SU-DHL-6 (cell line): Measurements from ENCODE around the gene SYK.
A peak's percentile ranks its signal among the peaks of the same experiment; 100 is the strongest.

Experiments used
- H2AFZ ChIP-seq: fragments of 200-600 bp; sonication (generic); 2 replicates; pipeline ENCODE4 v1.6.1; 2014; ENCODE audit warnings: low read depth, mild to moderate bottlenecking, moderate library complexity, mixed read lengths, antibody characterized with exemption, low read length; ENCODE audit not compliant: severe bottlenecking
- H3F3A ChIP-seq: fragments of 200-600 bp; shearing (Covaris generic); 2 replicates; pipeline ENCODE4 v1.6.0; 2016; ENCODE audit warnings: antibody characterized with exemption, mild to moderate bottlenecking; ENCODE audit not compliant: insufficient read depth
- H3K27ac ChIP-seq: fragments of 200-600 bp; sonication (generic); 2 replicates; pipeline ENCODE4 v1.5.1; 2016; ENCODE audit warnings: low read depth, mild to moderate bottlenecking, low read length, moderate library complexity, mixed read lengths
- H3K27me3 ChIP-seq: fragments of 200-600 bp; sonication (generic), shearing (Covaris generic); 2 replicates; pipeline ENCODE4 v1.6.0; 2014; ENCODE audit warnings: mild to moderate bottlenecking, low read length
- H3K36me3 ChIP-seq: fragments of 200-600 bp; sonication (generic); 2 replicates; pipeline ENCODE4 v1.6.1; 2014; ENCODE audit warnings: mild to moderate bottlenecking, low read length, mixed read lengths
- H3K4me2 ChIP-seq: fragments of 300-600, 200-600 bp; shearing (Covaris generic), sonication (generic); 2 replicates; pipeline ENCODE4 v1.6.0; 2014; ENCODE audit warnings: low read length, low read depth, mild to moderate bottlenecking; ENCODE audit not compliant: poor library complexity, severe bottlenecking
- H3K4me3 ChIP-seq: fragments of 200-600 bp; sonication (generic); 2 replicates; pipeline ENCODE4 v1.5.1; 2014; ENCODE audit warnings: antibody characterized with exemption, low read length, mild to moderate bottlenecking, mixed read lengths; ENCODE audit not compliant: insufficient read depth, poor library complexity, severe bottlenecking
- H3K79me2 ChIP-seq: fragments of 200-600 bp; sonication (generic); 2 replicates; pipeline ENCODE4 v1.6.1; 2014; ENCODE audit warnings: mild to moderate bottlenecking, low read length, moderate library complexity; ENCODE audit not compliant: insufficient read depth
- H3K9ac ChIP-seq: fragments of 200-600 bp; sonication (generic); 2 replicates; pipeline ENCODE4 v1.7.0; 2014; ENCODE audit warnings: mild to moderate bottlenecking, low read length
- H3K9me2 ChIP-seq: fragments of 200-600 bp; sonication (generic); replicated peaks from 2 replicates; pipeline ENCODE4 v1.6.1; 2014; ENCODE audit warnings: low read length; ENCODE audit not compliant: insufficient read depth
- H3K9me3 ChIP-seq: fragments of 200-600 bp; sonication (generic); 2 replicates; pipeline ENCODE4 v1.6.1; 2014; ENCODE audit warnings: low read length, mixed read lengths; ENCODE audit not compliant: insufficient read depth
- H4K20me1 ChIP-seq: fragments of 200-600 bp; sonication (generic); 2 replicates; pipeline ENCODE4 v1.6.1; 2014; ENCODE audit warnings: low read depth, mild to moderate bottlenecking, antibody characterized with exemption, low read length, moderate library complexity, mixed read lengths
- CTCF ChIP-seq: fragments of 200-600 bp; sonication (generic); IDR thresholded peaks from one replicate; pipeline ENCODE4 v1.5.1; 2017; ENCODE audit warnings: antibody characterized with exemption, mild to moderate bottlenecking, low read length, moderate library complexity; ENCODE audit not compliant: insufficient read depth, poor library complexity, severe bottlenecking
- EZH2phosphoT487 ChIP-seq: fragments of 200-600 bp; sonication (generic), shearing (Covaris generic); conservative IDR thresholded peaks from 2 replicates; pipeline ENCODE4 v1.6.1; 2018; ENCODE audit warnings: mild to moderate bottlenecking, antibody characterized with exemption, low read length, moderate library complexity, mixed read lengths

SYK gene

DNA sequence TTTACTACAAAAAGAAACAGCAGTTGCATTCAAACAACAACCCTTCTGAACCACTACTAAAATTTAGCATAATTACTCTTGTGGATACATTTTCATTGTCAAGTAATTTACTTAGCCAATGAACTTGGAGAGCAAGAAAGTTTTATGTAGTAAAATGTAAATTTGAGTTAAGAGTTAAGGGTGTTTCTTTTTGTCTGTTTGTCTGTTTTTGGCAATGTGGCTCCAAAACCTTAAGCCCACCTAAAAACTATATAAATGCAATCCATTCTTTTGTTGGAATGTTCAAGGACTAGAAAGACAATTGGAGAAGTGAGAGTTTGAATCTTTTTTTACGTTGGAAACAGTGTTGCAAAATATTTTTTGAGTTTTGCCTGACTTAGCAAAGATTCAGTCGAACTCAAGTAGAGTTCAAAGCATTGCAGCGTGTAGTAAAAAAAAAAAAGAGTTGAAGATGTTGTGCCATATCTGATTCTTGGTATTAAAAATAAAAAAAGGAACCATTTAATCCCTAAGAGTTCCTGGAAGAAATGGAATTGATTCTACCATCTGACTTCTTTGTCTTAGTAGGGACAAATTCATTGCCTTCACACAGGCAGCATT, 867 bp downstream of the SYK start:
- Histone ChIP-seq H3K9me3 (no peaks in the 10 kb centered on the region), H3K4me3 (peak overlapping the region; percentile 90), H2AFZ (peak overlapping the region; percentile 75), H3K27ac (peak overlapping the region; percentile 91), H3K36me3 (no peaks in the 10 kb centered on the region), H3K9ac (peak overlapping the region; percentile 90), H3K9me2 (no peaks in the 10 kb centered on the region), H3K27me3 (no peaks in the 10 kb centered on the region), H3K4me2 (peak overlapping the region; percentile 77), H3F3A (peaks cover 41% of the 10 kb centered on the region), H3K79me2 (peaks cover 49% of the 10 kb centered on the region), H4K20me1 (no peaks in the 10 kb centered on the region)
- no peak for TF ChIP-seq EZH2phosphoT487
- no peak for TF ChIP-seq CTCF

GRCh38 chr9:90803860-90804593, 2.4 kb downstream of the SYK start:
- H3F3A ChIP-seq: peaks cover 41% of the 10 kb centered on the region
- peak overlapping the region; percentile 90 for H3K9ac ChIP-seq
- H3K27me3 ChIP-seq: no peaks in the 10 kb centered on the region
- H3K36me3 ChIP-seq: no peaks in the 10 kb centered on the region
- TF ChIP-seq CTCF (no peak), EZH2phosphoT487 (no peak)
- peak overlapping the region; percentile 90 for H3K4me3 ChIP-seq
- no peaks in the 10 kb centered on the region for H3K9me2 ChIP-seq
- no peaks in the 10 kb centered on the region for H4K20me1 ChIP-seq
- peak overlapping the region; percentile 77 for H3K4me2 ChIP-seq
- no peaks in the 10 kb centered on the region for H3K9me3 ChIP-seq
- peak overlapping the region; percentile 91 for H3K27ac ChIP-seq
- H2AFZ ChIP-seq: no peak overlapping the region
- peaks cover 65% of the 10 kb centered on the region for H3K79me2 ChIP-seq

DNA sequence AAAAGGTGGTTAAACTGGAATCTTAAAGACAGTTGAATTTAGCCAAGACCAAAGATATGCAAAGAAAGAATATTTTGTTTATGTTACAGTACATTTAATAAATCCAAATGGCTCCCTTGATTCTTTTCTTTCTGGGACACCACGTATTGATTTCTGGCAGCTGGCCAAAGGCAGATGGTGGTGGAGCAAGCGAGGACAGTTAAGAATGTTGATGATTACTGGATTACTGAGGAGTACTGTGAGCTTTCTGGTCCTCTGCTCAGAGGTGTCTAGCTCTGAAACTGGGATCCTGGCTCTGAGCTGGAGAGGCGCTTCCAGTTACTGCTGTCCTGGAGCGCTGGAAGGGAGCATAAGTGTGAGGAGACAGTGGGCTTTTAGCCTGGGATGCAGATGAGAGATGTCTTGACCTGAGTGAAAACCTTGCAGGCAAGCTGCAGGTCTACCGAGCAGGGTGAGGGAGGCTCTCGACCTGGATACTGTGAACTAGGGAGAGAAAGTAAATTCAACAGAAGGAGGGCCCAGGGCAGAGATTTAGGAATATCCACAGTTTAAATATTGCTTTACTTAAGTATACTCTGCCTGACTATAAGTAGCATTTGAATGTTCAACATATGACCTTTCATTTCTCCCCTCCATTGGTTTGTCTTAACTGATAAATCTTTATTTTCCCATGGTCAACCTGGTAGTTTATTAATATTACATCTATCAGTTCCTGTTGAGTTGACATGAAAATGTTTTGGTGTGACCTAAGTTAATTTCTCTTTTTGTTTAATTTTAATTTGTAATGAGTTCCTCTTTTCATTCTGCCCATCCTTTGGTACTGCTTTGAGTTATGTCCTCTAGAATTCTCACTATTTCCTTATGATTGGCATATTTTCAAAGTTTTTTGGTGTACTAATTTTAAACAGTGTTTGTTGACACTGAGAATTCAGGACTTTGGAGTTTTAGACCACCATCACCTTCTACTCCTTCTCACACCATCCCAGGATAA, 3.7 kb downstream of the SYK start:
- TF ChIP-seq EZH2phosphoT487: no peak
- TF ChIP-seq CTCF: no peak
- Histone ChIP-seq H3K27ac (peak overlapping the region; percentile 91), H3K79me2 (peaks cover 77% of the 10 kb centered on the region), H3K27me3 (no peaks in the 10 kb centered on the region), H3K9ac (peak overlapping the region; percentile 90), H3K4me3 (peak overlapping the region; percentile 90), H3K9me3 (no peaks in the 10 kb centered on the region), H4K20me1 (no peaks in the 10 kb centered on the region), H3K4me2 (peak overlapping the region; percentile 77), H2AFZ (no peak overlapping the region), H3K36me3 (no peaks in the 10 kb centered on the region), H3F3A (peaks cover 38% of the 10 kb centered on the region), H3K9me2 (no peaks in the 10 kb centered on the region)
